Neural crest cell (in vitro differentiated cells): ENCODE data around the gene PLA2G2A. TPM values are rescaled to one million over a fixed set of nuclear protein-coding genes. Genes with fewer than 3 reads are reported as not detected.
"Not testable (repeated sequence)": the region's sequence is repeated elsewhere in the genome, so short reads cannot be mapped to it uniquely, and the experiment has no call there.

Experiments used
- DNase-seq: peaks from one replicate; pipeline ENCODE4 v3.0.0; 2021; ENCODE audit warnings: low read depth, mixed read lengths, low spot score
- H3K27ac Mint-ChIP-seq: one replicate; pipeline ENCODE4 v1.8.0; 2021; ENCODE audit warnings: mild to moderate bottlenecking, mixed read lengths; ENCODE audit not compliant: unreplicated experiment
- H3K27me3 Mint-ChIP-seq: 2 replicates; pipeline ENCODE4 v1.8.0; 2021; ENCODE audit warnings: low read depth, mild to moderate bottlenecking, mixed read lengths
- H3K36me3 Mint-ChIP-seq: 2 replicates; pipeline ENCODE4 v1.8.0; 2021; ENCODE audit warnings: low read depth, mild to moderate bottlenecking, mixed read lengths
- H3K4me1 Mint-ChIP-seq: 2 replicates; pipeline ENCODE4 v1.8.0; 2021; ENCODE audit warnings: mixed read lengths
- H3K4me3 Mint-ChIP-seq: one replicate; pipeline ENCODE4 v1.8.0; 2021; ENCODE audit warnings: mild to moderate bottlenecking, mixed read lengths
- H3K9me3 Mint-ChIP-seq: 2 replicates; pipeline ENCODE4 v1.8.0; 2021; ENCODE audit warnings: mixed read lengths
- CTCF ChIP-seq: fragments of 200-600 bp; sonication (generic); conservative IDR thresholded peaks from 2 replicates; pipeline ENCODE4 v1.5.0; 2021; ENCODE audit warnings: antibody characterized with exemption, mild to moderate bottlenecking
- total RNA-seq: library from RNA; stranded (reverse); gene quantifications from 2 replicates; pipeline ENCODE4 v1.2.1, GENCODE V29; 2021

The PLA2G2A gene
- total RNA-seq, 1 donor from 2014 or later = not detected

DNA sequence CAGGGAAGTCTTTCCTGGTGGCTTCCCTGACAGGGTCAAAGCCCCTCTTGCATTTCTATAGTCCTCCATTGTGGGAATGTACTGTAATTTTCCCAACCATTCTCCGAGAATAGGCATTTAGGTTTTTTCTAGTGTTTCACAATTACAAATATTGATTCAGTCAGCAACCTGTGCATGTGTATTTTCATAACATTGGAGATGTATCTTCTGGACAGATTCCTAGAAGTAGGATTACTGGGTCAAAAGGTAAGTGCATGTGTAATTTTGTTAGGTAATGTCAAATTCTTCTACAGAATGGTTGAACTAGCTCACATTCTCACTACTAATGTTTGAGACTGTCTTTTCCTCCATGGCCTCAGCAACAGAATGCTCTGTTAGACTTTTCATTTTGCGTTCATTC is 8.3 kb upstream of the PLA2G2A start:
- Mint-ChIP-seq H3K27me3 (peaks cover 37% of the 10 kb centered on the region), H3K9me3 (peaks cover 3% of the 10 kb centered on the region), H3K4me1 (peaks cover 14% of the 10 kb centered on the region), H3K4me3 (no peak overlapping the region), H3K36me3 (no peaks in the 10 kb centered on the region), H3K27ac (no peak overlapping the region)
- no peak for DNase-seq
- TF ChIP-seq CTCF = no peak

GRCh38 chr1:19984409-19985016 is 5.1 kb upstream of the PLA2G2A start:
- H3K27me3 Mint-ChIP-seq = peaks cover 13% of the 10 kb centered on the region
- not testable (repeated sequence) for H3K27ac Mint-ChIP-seq, H3K9me3 Mint-ChIP-seq, DNase-seq, H3K36me3 Mint-ChIP-seq, H3K4me3 Mint-ChIP-seq
- H3K4me1 Mint-ChIP-seq = peaks cover 17% of the 10 kb centered on the region

DNA sequence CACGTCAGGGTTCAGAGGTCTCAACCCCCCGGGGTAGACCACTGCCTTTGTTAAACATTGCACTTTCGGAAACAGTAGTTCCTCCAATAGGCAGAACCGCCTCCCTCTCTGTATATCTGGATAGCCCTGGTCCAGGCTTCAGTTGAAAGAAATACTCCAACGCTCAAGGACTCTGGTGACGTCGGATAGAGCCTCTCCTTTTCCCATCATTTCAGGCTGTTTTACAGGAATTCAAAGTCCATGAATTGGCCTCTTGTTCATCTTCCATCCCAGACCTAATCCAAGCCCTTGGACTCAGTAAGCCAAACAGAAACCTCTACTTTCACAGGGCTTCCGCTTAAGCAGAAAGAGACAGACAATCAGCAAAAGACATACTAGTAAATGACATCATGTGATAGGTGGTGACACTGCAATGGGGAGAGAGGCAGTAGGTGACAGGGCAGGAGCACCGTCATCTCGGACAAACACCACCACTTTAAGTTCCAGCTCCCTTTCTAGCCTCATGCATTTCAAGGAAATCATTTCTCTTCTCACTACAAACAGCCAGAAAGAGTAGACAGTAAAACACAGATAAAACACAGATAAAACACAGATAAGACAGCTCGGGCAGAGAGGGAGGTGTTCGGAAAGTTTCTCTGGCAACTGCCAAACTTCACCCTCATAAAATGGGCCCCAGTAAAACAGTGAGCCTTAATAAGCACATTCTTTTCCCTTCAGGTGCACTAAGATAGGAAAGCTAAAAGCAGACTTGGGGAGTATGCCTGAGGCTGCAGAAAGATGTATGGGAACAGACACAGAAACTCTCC is 2.3 kb upstream of the PLA2G2A start:
- no peak for TF ChIP-seq CTCF
- H3K27ac Mint-ChIP-seq = no peak overlapping the region
- DNase-seq = no peak
- H3K4me3 Mint-ChIP-seq = no peak overlapping the region
- no peaks in the 10 kb centered on the region for H3K36me3 Mint-ChIP-seq
- peaks cover 3% of the 10 kb centered on the region for H3K9me3 Mint-ChIP-seq
- H3K4me1 Mint-ChIP-seq = peaks cover 17% of the 10 kb centered on the region
- no peaks in the 10 kb centered on the region for H3K27me3 Mint-ChIP-seq

DNA sequence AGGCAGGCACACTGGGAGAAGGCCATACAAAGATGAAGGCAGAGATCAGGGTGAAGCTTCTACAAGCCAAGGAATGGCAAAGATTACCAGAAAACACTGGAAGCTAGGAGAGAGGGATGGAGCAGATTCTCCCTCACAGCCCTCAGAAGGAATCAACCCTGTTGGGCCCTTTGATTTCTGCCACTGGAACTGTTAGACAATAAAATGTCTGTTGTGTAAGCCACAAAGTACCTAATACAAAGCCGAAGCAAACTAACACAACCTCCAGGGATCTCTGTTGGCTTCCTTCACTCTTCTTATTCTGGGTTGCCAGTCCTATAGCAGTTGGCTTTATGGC is 1.7 kb upstream of the PLA2G2A start:
- H3K9me3 Mint-ChIP-seq = peaks cover 3% of the 10 kb centered on the region
- DNase-seq = no peak
- no peak for TF ChIP-seq CTCF
- no peaks in the 10 kb centered on the region for H3K27me3 Mint-ChIP-seq
- no peak overlapping the region for H3K27ac Mint-ChIP-seq
- no peaks in the 10 kb centered on the region for H3K36me3 Mint-ChIP-seq
- peaks cover 17% of the 10 kb centered on the region for H3K4me1 Mint-ChIP-seq
- no peak overlapping the region for H3K4me3 Mint-ChIP-seq

DNA sequence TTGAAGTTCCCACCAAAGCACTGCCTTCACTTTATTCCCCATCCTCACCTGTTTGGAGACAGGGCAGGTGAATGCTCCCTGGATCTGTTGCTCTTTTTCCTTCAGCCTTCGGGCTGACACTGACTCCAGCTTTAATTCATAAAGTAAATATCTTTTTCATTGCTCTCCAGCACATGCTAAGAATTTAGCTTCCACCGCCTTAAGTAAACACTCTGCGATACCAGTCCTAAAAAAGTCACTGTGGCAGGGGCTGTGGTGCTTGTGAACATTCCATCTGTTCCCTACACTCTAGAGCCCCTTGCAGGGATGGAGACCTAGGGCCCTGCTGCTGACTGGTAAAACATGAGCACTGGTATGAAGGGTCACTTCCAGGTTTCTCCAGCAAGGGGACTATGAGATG is 896 bp upstream of the PLA2G2A start:
- Mint-ChIP-seq H3K36me3 (no peaks in the 10 kb centered on the region), H3K27me3 (no peaks in the 10 kb centered on the region), H3K27ac (no peak overlapping the region), H3K4me1 (peaks cover 17% of the 10 kb centered on the region), H3K4me3 (no peak overlapping the region), H3K9me3 (peaks cover 3% of the 10 kb centered on the region)
- DNase-seq = no peak
- no peak for TF ChIP-seq CTCF

- Mint-ChIP-seq H3K4me3 (no peak overlapping the region), H3K4me1 (peaks cover 22% of the 10 kb centered on the region), H3K27me3 (no peaks in the 10 kb centered on the region), H3K36me3 (no peaks in the 10 kb centered on the region), H3K9me3 (no peaks in the 10 kb centered on the region), H3K27ac (no peak overlapping the region)
- TF ChIP-seq CTCF = no peak
- no peak for DNase-seq
These were observed 1.3 kb downstream of the PLA2G2A start for GRCh38 chr1:19978143-19978542.
